EH (cell line): Measurements from ENCODE around the gene RNGTT.
A peak's percentile ranks its signal among the peaks of the same experiment; 100 is the strongest.
"Not testable (repeated sequence)": the region's sequence is repeated elsewhere in the genome, so short reads cannot be mapped to it uniquely, and the experiment has no call there.

Source experiments
- DNase-seq: peaks from one replicate; pipeline ENCODE4 v3.0.0-alpha.2; 2015; ENCODE audit warnings: low read depth

RNGTT gene

GRCh38 chr6:88910922-88911778 lies 52.3 kb downstream of the RNGTT start:
- peak; percentile 43 for DNase-seq

GRCh38 chr6:88908598-88909548 lies 54.5 kb downstream of the RNGTT start:
- DNase-seq = no peak

GRCh38 chr6:88907148-88907547 lies 56.3 kb downstream of the RNGTT start:
- not testable (repeated sequence) for DNase-seq

- no peak for DNase-seq
Observed at GRCh38 chr6:88899569-88900316, 63.7 kb downstream of the RNGTT start.

- DNase-seq = no peak
Observed at GRCh38 chr6:88895911-88896310, 67.5 kb downstream of the RNGTT start.

- DNase-seq = peak; percentile 13
Observed at GRCh38 chr6:88890860-88891845, 72.3 kb downstream of the RNGTT start.

- DNase-seq = no peak
Observed at GRCh38 chr6:88890394-88890793, 73.0 kb downstream of the RNGTT start.

GRCh38 chr6:88884361-88884760 lies 79.1 kb downstream of the RNGTT start:
- no peak for DNase-seq

GRCh38 chr6:88882536-88882935 lies 80.9 kb downstream of the RNGTT start:
- no peak for DNase-seq

- DNase-seq = peak; percentile 34
Observed at GRCh38 chr6:88881451-88881850, 82.0 kb downstream of the RNGTT start.

- no peak for DNase-seq
Observed at GRCh38 chr6:88880021-88880420, 83.4 kb downstream of the RNGTT start.

GRCh38 chr6:88877893-88878292 lies 85.5 kb downstream of the RNGTT start:
- DNase-seq = no peak

GRCh38 chr6:88872962-88873361 lies 90.5 kb downstream of the RNGTT start:
- DNase-seq = no peak

- DNase-seq = no peak
Observed at GRCh38 chr6:88871498-88871897, 91.9 kb downstream of the RNGTT start.

GRCh38 chr6:88870717-88871330 lies 92.6 kb downstream of the RNGTT start:
- DNase-seq = peak; percentile 64

GRCh38 chr6:88869263-88870020 lies 94.0 kb downstream of the RNGTT start:
- DNase-seq = peak; percentile 80

GRCh38 chr6:88867841-88868731 lies 95.3 kb downstream of the RNGTT start:
- peak; percentile 75 for DNase-seq

GRCh38 chr6:88866856-88867255 lies 96.6 kb downstream of the RNGTT start:
- DNase-seq = peak; percentile 29

GRCh38 chr6:88865275-88865674 lies 98.1 kb downstream of the RNGTT start:
- DNase-seq = no peak
